Liver (tissue), 9 donors: ENCODE data around the gene LAG3. TPM values are rescaled to one million over a fixed set of nuclear protein-coding genes. Genes with fewer than 3 reads are reported as not detected.

ENCODE experiments used
- DNase-seq: peaks from one replicate; pipeline ENCODE4 v3.0.0-alpha.2; 2017; ENCODE audit warnings: low spot score
- H3K27ac ChIP-seq, 2 donors: one replicate each; pipeline ENCODE4 v1.7.0; 2013; ENCODE audit warnings: inconsistent platforms in 2 of 2, low read length in 2 of 2, control low read depth in 1 of 2, low read depth in 1 of 2, mild to moderate bottlenecking in 1 of 2
- H3K27me3 ChIP-seq, 4 donors: one replicate each; pipeline versions ENCODE4 v1.6.1 to v1.7.0; 2013; ENCODE audit warnings: low read length in 3 of 4, inconsistent platforms in 1 of 4, mild to moderate bottlenecking in 1 of 4, moderate library complexity in 1 of 4; ENCODE audit not compliant: control insufficient read depth in 4 of 4, insufficient read depth in 4 of 4
- H3K36me3 ChIP-seq, 4 donors: one replicate each; pipeline versions ENCODE4 v1.6.1 to v1.7.0; 2013; ENCODE audit warnings: low read length in 3 of 4, mild to moderate bottlenecking in 3 of 4, low read depth in 1 of 4, moderate library complexity in 1 of 4; ENCODE audit not compliant: control insufficient read depth in 4 of 4, insufficient read depth in 3 of 4
- H3K4me1 ChIP-seq, 4 donors: one replicate each; pipeline versions ENCODE4 v1.6.1 to v1.7.0; 2013; ENCODE audit warnings: low read length in 3 of 4, mild to moderate bottlenecking in 3 of 4, moderate library complexity in 1 of 4; ENCODE audit not compliant: control insufficient read depth in 4 of 4, insufficient read depth in 4 of 4
- H3K4me3 ChIP-seq, 3 donors: one replicate each; pipeline versions ENCODE4 v1.6.1 to v1.7.0; 2013; ENCODE audit warnings: low read length in 3 of 3, control low read depth in 1 of 3, low read depth in 1 of 3, mild to moderate bottlenecking in 1 of 3
- H3K9ac ChIP-seq, 2 donors: one replicate each; pipeline ENCODE4 v1.7.0; 2013; ENCODE audit warnings: low read length in 2 of 2, mild to moderate bottlenecking in 2 of 2, moderate library complexity in 2 of 2, control low read depth in 1 of 2, low read depth in 1 of 2
- H3K9me3 ChIP-seq, 4 donors: one replicate each; pipeline versions ENCODE4 v1.6.1 to v1.7.0; 2013; ENCODE audit warnings: low read length in 3 of 4; ENCODE audit not compliant: control insufficient read depth in 4 of 4
- EGR1 ChIP-seq, 2 donors: IDR thresholded peaks; 2 replicates each; pipeline ENCODE4 v1.6.1; 2016 to 2018; ENCODE audit warnings: antibody characterized with exemption in 2 of 2, low read depth in 2 of 2
- FOXA1 ChIP-seq: IDR thresholded peaks from 2 replicates; pipeline ENCODE4 v1.6.1; 2016; ENCODE audit warnings: antibody characterized with exemption
- FOXA2 ChIP-seq: IDR thresholded peaks from 2 replicates; pipeline ENCODE4 v1.6.1; 2016; ENCODE audit warnings: antibody characterized with exemption
- GABPA ChIP-seq, 2 donors: IDR thresholded peaks in 1 of 2; conservative IDR thresholded peaks in 1 of 2; 2 replicates each; pipeline ENCODE4 v1.6.1; 2016; ENCODE audit warnings: antibody characterized with exemption in 2 of 2, mild to moderate bottlenecking in 1 of 2, moderate library complexity in 1 of 2
- HNF4A ChIP-seq, 2 donors: conservative IDR thresholded peaks; 2 replicates each; pipeline ENCODE4 v1.6.1; 2016; ENCODE audit warnings: antibody characterized with exemption in 2 of 2, mild to moderate bottlenecking in 2 of 2
- HNF4G ChIP-seq: IDR thresholded peaks from 2 replicates; pipeline ENCODE4 v1.6.1; 2016; ENCODE audit warnings: antibody characterized with exemption
- JUND ChIP-seq, 2 donors: IDR thresholded peaks; 2 replicates each; pipeline ENCODE4 v1.6.1; 2016; ENCODE audit warnings: antibody characterized with exemption in 2 of 2
- NR2F2 ChIP-seq: IDR thresholded peaks from 2 replicates; pipeline ENCODE4 v1.6.1; 2016; ENCODE audit warnings: antibody characterized with exemption
- RAD21 ChIP-seq, 2 donors: IDR thresholded peaks; 2 replicates each; pipeline ENCODE4 v1.6.1; 2016; ENCODE audit warnings: antibody characterized with exemption in 2 of 2, mild to moderate bottlenecking in 2 of 2
- RXRA ChIP-seq, 2 donors: IDR thresholded peaks; 2 replicates each; pipeline ENCODE4 v1.6.1; 2017 to 2018; ENCODE audit warnings: antibody characterized with exemption in 2 of 2, mild to moderate bottlenecking in 1 of 2
- TAF1 ChIP-seq: conservative IDR thresholded peaks from 2 replicates; pipeline ENCODE4 v1.6.1; 2016; ENCODE audit warnings: antibody characterized with exemption, mild to moderate bottlenecking
- YY1 ChIP-seq: IDR thresholded peaks from 2 replicates; pipeline ENCODE4 v1.6.1; 2016; ENCODE audit warnings: antibody characterized with exemption, mild to moderate bottlenecking
- WGBS: extraction: QIAGEN DNeasy Blood & Tissue Kit; methylation state at CpG from one replicate; pipeline ENCODE4 v1.1.7; 2013; 5-methylcytosine and 5-hydroxymethylcytosine counted together
- polyA plus RNA-seq, 2 donors: library from polyadenylated mRNA; stranded (reverse) in 1 of 2; unstranded in 1 of 2; fragments of 200-250 nt in 1 of 2; fragments of >200 nt in 1 of 2; fragmentation: Nextera tagmentation in 1 of 2; extraction: Ambion mirVana in 1 of 2; gene quantifications; one replicate each; pipeline versions ENCODE4 v1.2.1 to v1.2.3, GENCODE V29; 2013 to 2015
- total RNA-seq, 2 donors: library from RNA; depleted of rRNA; stranded (reverse); fragments of >200 nt; gene quantifications; one replicate each; pipeline ENCODE4 v1.2.3, GENCODE V29; 2014
- TF ChIP-seq, protein P1 (sequence below): IDR thresholded peaks from 2 replicates; pipeline ENCODE4 v1.6.1; 2016; ENCODE audit warnings: antibody characterized with exemption, mild to moderate bottlenecking
- TF ChIP-seq, protein P2 (sequence below): IDR thresholded peaks from 2 replicates; pipeline ENCODE4 v1.6.1; 2016; ENCODE audit warnings: antibody characterized with exemption
- TF ChIP-seq, protein P3 (sequence below): IDR thresholded peaks from 2 replicates; pipeline ENCODE4 v1.6.1; 2016; ENCODE audit warnings: antibody characterized with exemption
- TF ChIP-seq, protein P4 (sequence below): fragments of 150-350 bp; IDR thresholded peaks from 2 replicates; pipeline ENCODE4 v1.5.1; 2017; ENCODE audit warnings: improper control_type of control experiment, low read depth, low read length; ENCODE audit not compliant: missing input control
- TF ChIP-seq, protein P5 (sequence below): IDR thresholded peaks from 2 replicates; pipeline ENCODE4 v1.6.1; 2016; ENCODE audit warnings: antibody characterized with exemption
- donor health status: healthy.
- donor health status: healthy.
- donor health status: healthy.
- donor health status: healthy.
- donor health status: healthy.

Gene LAG3
- total and polyA plus RNA-seq, 4 donors = 0.14 to 1.2 (median 0.47) TPM

DNA sequence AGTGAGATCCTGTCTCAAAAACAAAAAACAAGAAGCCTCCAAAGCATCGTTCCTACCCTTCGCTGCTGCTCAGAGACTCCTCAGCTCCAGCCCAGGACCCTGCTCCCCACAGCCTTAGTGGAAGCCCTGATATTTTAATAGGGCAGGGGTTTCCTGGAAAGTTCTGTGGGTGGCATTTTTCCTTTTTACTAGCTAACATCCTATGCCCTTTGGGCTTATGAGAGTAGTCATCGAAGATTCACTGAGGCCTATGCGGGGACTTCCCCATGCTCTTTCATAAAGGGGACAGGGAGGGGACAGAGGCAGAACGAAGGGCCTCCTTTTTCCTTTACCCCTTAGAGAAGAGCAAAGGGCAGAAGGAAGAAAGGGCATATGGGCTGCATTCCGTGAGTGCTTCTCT is 8.3 kb downstream of the LAG3 start:
- H3K36me3 ChIP-seq = peaks cover 0 to 3% (median 0%) of the 10 kb centered on the region in 4 donors
- H3K9ac ChIP-seq = no peak overlapping the region
- H3K27ac ChIP-seq = peak overlapping the region; percentile 50 to 90
- TF ChIP-seq, protein P1, sequence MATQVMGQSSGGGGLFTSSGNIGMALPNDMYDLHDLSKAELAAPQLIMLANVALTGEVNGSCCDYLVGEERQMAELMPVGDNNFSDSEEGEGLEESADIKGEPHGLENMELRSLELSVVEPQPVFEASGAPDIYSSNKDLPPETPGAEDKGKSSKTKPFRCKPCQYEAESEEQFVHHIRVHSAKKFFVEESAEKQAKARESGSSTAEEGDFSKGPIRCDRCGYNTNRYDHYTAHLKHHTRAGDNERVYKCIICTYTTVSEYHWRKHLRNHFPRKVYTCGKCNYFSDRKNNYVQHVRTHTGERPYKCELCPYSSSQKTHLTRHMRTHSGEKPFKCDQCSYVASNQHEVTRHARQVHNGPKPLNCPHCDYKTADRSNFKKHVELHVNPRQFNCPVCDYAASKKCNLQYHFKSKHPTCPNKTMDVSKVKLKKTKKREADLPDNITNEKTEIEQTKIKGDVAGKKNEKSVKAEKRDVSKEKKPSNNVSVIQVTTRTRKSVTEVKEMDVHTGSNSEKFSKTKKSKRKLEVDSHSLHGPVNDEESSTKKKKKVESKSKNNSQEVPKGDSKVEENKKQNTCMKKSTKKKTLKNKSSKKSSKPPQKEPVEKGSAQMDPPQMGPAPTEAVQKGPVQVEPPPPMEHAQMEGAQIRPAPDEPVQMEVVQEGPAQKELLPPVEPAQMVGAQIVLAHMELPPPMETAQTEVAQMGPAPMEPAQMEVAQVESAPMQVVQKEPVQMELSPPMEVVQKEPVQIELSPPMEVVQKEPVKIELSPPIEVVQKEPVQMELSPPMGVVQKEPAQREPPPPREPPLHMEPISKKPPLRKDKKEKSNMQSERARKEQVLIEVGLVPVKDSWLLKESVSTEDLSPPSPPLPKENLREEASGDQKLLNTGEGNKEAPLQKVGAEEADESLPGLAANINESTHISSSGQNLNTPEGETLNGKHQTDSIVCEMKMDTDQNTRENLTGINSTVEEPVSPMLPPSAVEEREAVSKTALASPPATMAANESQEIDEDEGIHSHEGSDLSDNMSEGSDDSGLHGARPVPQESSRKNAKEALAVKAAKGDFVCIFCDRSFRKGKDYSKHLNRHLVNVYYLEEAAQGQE = no peak
- TF ChIP-seq, protein P2, sequence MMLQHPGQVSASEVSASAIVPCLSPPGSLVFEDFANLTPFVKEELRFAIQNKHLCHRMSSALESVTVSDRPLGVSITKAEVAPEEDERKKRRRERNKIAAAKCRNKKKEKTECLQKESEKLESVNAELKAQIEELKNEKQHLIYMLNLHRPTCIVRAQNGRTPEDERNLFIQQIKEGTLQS = no peak
- TF ChIP-seq NR2F2 = no peak
- TF ChIP-seq, protein P3, sequence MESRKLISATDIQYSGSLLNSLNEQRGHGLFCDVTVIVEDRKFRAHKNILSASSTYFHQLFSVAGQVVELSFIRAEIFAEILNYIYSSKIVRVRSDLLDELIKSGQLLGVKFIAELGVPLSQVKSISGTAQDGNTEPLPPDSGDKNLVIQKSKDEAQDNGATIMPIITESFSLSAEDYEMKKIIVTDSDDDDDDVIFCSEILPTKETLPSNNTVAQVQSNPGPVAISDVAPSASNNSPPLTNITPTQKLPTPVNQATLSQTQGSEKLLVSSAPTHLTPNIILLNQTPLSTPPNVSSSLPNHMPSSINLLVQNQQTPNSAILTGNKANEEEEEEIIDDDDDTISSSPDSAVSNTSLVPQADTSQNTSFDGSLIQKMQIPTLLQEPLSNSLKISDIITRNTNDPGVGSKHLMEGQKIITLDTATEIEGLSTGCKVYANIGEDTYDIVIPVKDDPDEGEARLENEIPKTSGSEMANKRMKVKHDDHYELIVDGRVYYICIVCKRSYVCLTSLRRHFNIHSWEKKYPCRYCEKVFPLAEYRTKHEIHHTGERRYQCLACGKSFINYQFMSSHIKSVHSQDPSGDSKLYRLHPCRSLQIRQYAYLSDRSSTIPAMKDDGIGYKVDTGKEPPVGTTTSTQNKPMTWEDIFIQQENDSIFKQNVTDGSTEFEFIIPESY = no peak
- no peak for TF ChIP-seq GABPA (IDR thresholded peaks at IDR 0.05 in 1 of 2, conservative IDR thresholded peaks at IDR 0.05 in 1 of 2)
- TF ChIP-seq, protein P4, sequence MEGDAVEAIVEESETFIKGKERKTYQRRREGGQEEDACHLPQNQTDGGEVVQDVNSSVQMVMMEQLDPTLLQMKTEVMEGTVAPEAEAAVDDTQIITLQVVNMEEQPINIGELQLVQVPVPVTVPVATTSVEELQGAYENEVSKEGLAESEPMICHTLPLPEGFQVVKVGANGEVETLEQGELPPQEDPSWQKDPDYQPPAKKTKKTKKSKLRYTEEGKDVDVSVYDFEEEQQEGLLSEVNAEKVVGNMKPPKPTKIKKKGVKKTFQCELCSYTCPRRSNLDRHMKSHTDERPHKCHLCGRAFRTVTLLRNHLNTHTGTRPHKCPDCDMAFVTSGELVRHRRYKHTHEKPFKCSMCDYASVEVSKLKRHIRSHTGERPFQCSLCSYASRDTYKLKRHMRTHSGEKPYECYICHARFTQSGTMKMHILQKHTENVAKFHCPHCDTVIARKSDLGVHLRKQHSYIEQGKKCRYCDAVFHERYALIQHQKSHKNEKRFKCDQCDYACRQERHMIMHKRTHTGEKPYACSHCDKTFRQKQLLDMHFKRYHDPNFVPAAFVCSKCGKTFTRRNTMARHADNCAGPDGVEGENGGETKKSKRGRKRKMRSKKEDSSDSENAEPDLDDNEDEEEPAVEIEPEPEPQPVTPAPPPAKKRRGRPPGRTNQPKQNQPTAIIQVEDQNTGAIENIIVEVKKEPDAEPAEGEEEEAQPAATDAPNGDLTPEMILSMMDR = no peak
- TF ChIP-seq RAD21 (IDR thresholded peaks at IDR 0.05) = no peak
- TF ChIP-seq YY1 = no peak
- TF ChIP-seq RXRA (IDR thresholded peaks at IDR 0.05) = no peak
- TF ChIP-seq, protein P5, sequence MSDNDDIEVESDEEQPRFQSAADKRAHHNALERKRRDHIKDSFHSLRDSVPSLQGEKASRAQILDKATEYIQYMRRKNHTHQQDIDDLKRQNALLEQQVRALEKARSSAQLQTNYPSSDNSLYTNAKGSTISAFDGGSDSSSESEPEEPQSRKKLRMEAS = no peak
- no peak for TF ChIP-seq FOXA1
- WGBS = 90% methylated on average over 6 of the region's 6 CpGs
- H3K4me3 ChIP-seq = no peak overlapping the region
- no peaks in the 10 kb centered on the region for H3K9me3 ChIP-seq
- no peaks in the 10 kb centered on the region for H3K27me3 ChIP-seq
- no peak for DNase-seq
- H3K4me1 ChIP-seq = peaks cover 5 to 56% (median 46%) of the 10 kb centered on the region in 4 donors

DNA sequence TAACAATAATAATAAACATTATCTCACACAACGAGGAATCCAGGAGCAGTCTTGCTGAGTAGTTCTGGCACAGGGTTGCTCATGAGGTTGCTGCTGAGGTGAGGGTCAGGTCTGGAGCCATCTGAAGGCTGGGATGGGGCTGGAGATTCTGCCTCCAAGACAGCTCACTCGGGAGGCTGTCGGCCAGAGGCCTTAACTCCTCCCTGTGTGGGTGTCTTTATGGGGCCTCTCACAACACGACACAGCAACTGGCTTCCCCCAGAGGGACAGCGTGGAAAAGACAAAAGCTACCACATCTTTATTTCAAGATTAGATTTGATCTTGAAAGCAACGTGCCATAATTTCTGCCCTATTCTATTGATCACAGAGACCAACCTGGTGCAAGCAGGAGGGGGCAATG is 9.8 kb downstream of the LAG3 start:
- 92% methylated on average over 6 of the region's 6 CpGs for WGBS
- DNase-seq = no peak
- H3K4me3 ChIP-seq = no peak overlapping the region
- no peak overlapping the region for H3K27ac ChIP-seq
- no peaks in the 10 kb centered on the region for H3K9me3 ChIP-seq
- no peaks in the 10 kb centered on the region for H3K27me3 ChIP-seq
- H3K36me3 ChIP-seq = no peaks in the 10 kb centered on the region
- peaks cover 1 to 40% (median 31%) of the 10 kb centered on the region in 4 donors for H3K4me1 ChIP-seq
- H3K9ac ChIP-seq = no peak overlapping the region
- TF ChIP-seq GABPA (IDR thresholded peaks at IDR 0.05 in 1 of 2, conservative IDR thresholded peaks at IDR 0.05 in 1 of 2) (no peak), YY1 (no peak), HNF4A (conservative IDR thresholded peaks at IDR 0.05) (no peak), FOXA1 (no peak), JUND (IDR thresholded peaks at IDR 0.05) (no peak), TAF1 (no peak), EGR1 (IDR thresholded peaks at IDR 0.05; ENCODE audit: low read depth in 2 of 2) (no peak), FOXA2 (no peak), HNF4G (no peak), NR2F2 (no peak), RXRA (IDR thresholded peaks at IDR 0.05) (no peak), RAD21 (IDR thresholded peaks at IDR 0.05) (no peak)
- TF ChIP-seq, protein P1 = no peak
- TF ChIP-seq, protein P2 = no peak
- TF ChIP-seq, protein P4 = no peak
